NCI-H2107 treated with DMSO at 0.1 percent for 48 hours (cell line): Measurements from ENCODE around the gene NFKBIB.

Experiments used
- DNase-seq: peaks from one replicate; lab custom pipeline; 2025; ENCODE audit not compliant: unreplicated experiment; lab: John Stamatoyannopoulos, UW

Gene NFKBIB

GRCh38 chr19:38952395-38953165, 52.8 kb downstream of the NFKBIB start:
- DNase-seq: peak; percentile 60

- no peak for DNase-seq
These were observed 53.9 kb downstream of the NFKBIB start for GRCh38 chr19:38953677-38954076.

GRCh38 chr19:38956264-38956663, 56.5 kb downstream of the NFKBIB start:
- no peak for DNase-seq

GRCh38 chr19:38958301-38958700, 58.5 kb downstream of the NFKBIB start:
- no peak for DNase-seq
